Suprapubic skin (tissue), 4 donors: ENCODE measurements around the gene RPP38.

ENCODE experiments used
- EP300 ChIP-seq: sonication (generic); formaldehyde crosslinking; IDR thresholded peaks from one replicate; pipeline ENCODE4 v1.6.1; 2017; ENCODE audit warnings: antibody characterized with exemption
- POLR2A ChIP-seq, 2 donors: fragments of 450-650 bp; IDR thresholded peaks; one replicate each; pipeline ENCODE4 v1.6.1; 2017; ENCODE audit warnings: antibody characterized with exemption in 2 of 2, mild to moderate bottlenecking in 2 of 2, moderate library complexity in 2 of 2
- POLR2AphosphoS5 ChIP-seq, 3 donors: sonication (generic); formaldehyde crosslinking; IDR thresholded peaks; one replicate each; pipeline ENCODE4 v1.6.1; 2017; ENCODE audit warnings: antibody characterized with exemption in 3 of 3
- TF ChIP-seq, protein P1 (sequence below), 2 donors: fragments of 200-600 bp in 1 of 2; fragments of 450-650 bp in 1 of 2; sonication (generic) in 1 of 2; IDR thresholded peaks; one replicate each; pipeline ENCODE4 v1.5.1; 2016 to 2019; ENCODE audit warnings: antibody characterized with exemption in 2 of 2, mild to moderate bottlenecking in 1 of 2, moderate library complexity in 1 of 2

DNA sequence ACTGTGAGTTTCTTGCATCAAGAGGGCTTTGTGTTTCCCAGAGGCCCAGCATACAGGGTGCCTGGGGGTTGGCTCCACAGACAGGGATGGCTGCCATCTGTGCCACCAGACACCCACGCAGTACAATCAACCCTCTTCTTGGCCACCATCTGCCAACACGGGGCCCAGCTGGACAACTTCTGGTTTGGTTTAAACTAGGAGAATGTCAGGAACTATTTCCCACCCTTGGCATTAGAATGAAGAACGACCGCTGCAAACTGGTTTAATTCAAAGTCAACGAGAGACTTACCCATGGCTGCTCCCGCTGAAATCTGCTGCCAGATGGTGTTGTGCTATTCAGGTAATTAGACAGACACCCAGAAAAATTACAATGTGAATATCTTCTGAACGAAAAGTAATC lies 43.5 kb downstream of the RPP38 start:
- TF ChIP-seq, protein P1, sequence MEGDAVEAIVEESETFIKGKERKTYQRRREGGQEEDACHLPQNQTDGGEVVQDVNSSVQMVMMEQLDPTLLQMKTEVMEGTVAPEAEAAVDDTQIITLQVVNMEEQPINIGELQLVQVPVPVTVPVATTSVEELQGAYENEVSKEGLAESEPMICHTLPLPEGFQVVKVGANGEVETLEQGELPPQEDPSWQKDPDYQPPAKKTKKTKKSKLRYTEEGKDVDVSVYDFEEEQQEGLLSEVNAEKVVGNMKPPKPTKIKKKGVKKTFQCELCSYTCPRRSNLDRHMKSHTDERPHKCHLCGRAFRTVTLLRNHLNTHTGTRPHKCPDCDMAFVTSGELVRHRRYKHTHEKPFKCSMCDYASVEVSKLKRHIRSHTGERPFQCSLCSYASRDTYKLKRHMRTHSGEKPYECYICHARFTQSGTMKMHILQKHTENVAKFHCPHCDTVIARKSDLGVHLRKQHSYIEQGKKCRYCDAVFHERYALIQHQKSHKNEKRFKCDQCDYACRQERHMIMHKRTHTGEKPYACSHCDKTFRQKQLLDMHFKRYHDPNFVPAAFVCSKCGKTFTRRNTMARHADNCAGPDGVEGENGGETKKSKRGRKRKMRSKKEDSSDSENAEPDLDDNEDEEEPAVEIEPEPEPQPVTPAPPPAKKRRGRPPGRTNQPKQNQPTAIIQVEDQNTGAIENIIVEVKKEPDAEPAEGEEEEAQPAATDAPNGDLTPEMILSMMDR (IDR thresholded peaks at IDR 0.05), result no peak
- no peak for TF ChIP-seq POLR2A (IDR thresholded peaks at IDR 0.05)
- no peak for TF ChIP-seq POLR2AphosphoS5 (IDR thresholded peaks at IDR 0.05)
- no peak for TF ChIP-seq EP300
